CD4-positive, alpha-beta T cell treated with Interleukin-1 beta for 1 hour (primary cell): Measurements from ENCODE around the gene FBRSL1.
A peak's percentile ranks its signal among the peaks of the same experiment; 100 is the strongest.

ENCODE experiments used
- DNase-seq, 2 donors: peaks; one replicate each; pipeline ENCODE4 v3.0.0-alpha.2; 2020 to 2022

The FBRSL1 gene

GRCh38 chr12:132500142-132500855 is 10.3 kb downstream of the FBRSL1 start:
- DNase-seq: no peak

GRCh38 chr12:132500856-132501180 is 10.9 kb downstream of the FBRSL1 start:
- DNase-seq: no peak

- DNase-seq: no peak
These were observed 11.4 kb downstream of the FBRSL1 start for GRCh38 chr12:132501204-132501940.

GRCh38 chr12:132502149-132502881 is 12.4 kb downstream of the FBRSL1 start:
- peak in 1 of 2 donors; percentile 11 for DNase-seq

- no peak for DNase-seq
These were observed 12.9 kb downstream of the FBRSL1 start for GRCh38 chr12:132502882-132503193.

GRCh38 chr12:132503618-132504204 is 13.8 kb downstream of the FBRSL1 start:
- no peak for DNase-seq

GRCh38 chr12:132505105-132505851 is 15.3 kb downstream of the FBRSL1 start:
- peak in 1 of 2 donors; percentile 63 for DNase-seq

GRCh38 chr12:132505852-132506219 is 15.9 kb downstream of the FBRSL1 start:
- no peak for DNase-seq

GRCh38 chr12:132506328-132507160 is 16.6 kb downstream of the FBRSL1 start:
- peak; percentile 52 to 63 for DNase-seq

- no peak for DNase-seq
These were observed 17.2 kb downstream of the FBRSL1 start for GRCh38 chr12:132507161-132507538.

GRCh38 chr12:132507656-132508490 is 17.9 kb downstream of the FBRSL1 start:
- DNase-seq: no peak

- no peak for DNase-seq
These were observed 18.5 kb downstream of the FBRSL1 start for GRCh38 chr12:132508491-132508740.

GRCh38 chr12:132508860-132509732 is 19.1 kb downstream of the FBRSL1 start:
- DNase-seq: no peak

GRCh38 chr12:132510111-132510724 is 20.3 kb downstream of the FBRSL1 start:
- DNase-seq: no peak

- no peak for DNase-seq
These were observed 21.0 kb downstream of the FBRSL1 start for GRCh38 chr12:132510746-132511477.

- no peak for DNase-seq
These were observed 21.7 kb downstream of the FBRSL1 start for GRCh38 chr12:132511516-132512196.

- DNase-seq: no peak
These were observed 22.5 kb downstream of the FBRSL1 start for GRCh38 chr12:132512197-132513069.

GRCh38 chr12:132513070-132513398 is 23.1 kb downstream of the FBRSL1 start:
- no peak for DNase-seq
